Heart right ventricle (tissue), 16 donors: ENCODE results near the gene CLEC16A. TPM values are rescaled to one million over a fixed set of nuclear protein-coding genes. Genes with fewer than 3 reads are reported as not detected.
A peak's percentile ranks its signal among the peaks of the same experiment; 100 is the strongest.

ENCODE experiments used
- ATAC-seq, 8 donors: fragments of 200-7000 bp; cut with Tn5 transposase; one replicate each; pipeline ENCODE4 v1.9.1; 2020; ENCODE audit warnings: mild to moderate bottlenecking in 8 of 8, moderate library complexity in 8 of 8, moderate number of reproducible peaks in 1 of 8
- DNase-seq, 2 donors: peaks; one replicate each; pipeline ENCODE4 v3.0.0-alpha.2; 2020
- H3K27ac ChIP-seq, 10 donors: fragments of 200-600 bp; sonication (generic) in 2 of 10; one replicate each; pipeline versions ENCODE4 v1.5.0 to v1.8.0; 2020 to 2022; ENCODE audit warnings: mild to moderate bottlenecking in 3 of 10
- H3K27me3 ChIP-seq, 7 donors: fragments of 200-600 bp; one replicate each; pipeline ENCODE4 v1.8.0; 2021 to 2022; ENCODE audit warnings: mild to moderate bottlenecking in 2 of 7
- H3K36me3 ChIP-seq, 9 donors: fragments of 200-600 bp; sonication (generic) in 1 of 9; one replicate each; pipeline versions ENCODE4 v1.5.0 to v1.8.0; 2020 to 2022; ENCODE audit warnings: mild to moderate bottlenecking in 2 of 9
- H3K4me1 ChIP-seq, 9 donors: fragments of 200-600 bp; sonication (generic) in 1 of 9; one replicate each; pipeline versions ENCODE4 v1.5.0 to v1.8.0; 2020 to 2022; ENCODE audit warnings: mild to moderate bottlenecking in 4 of 9
- H3K4me3 ChIP-seq, 10 donors: fragments of 200-600 bp; sonication (generic) in 2 of 10; one replicate each; pipeline versions ENCODE4 v1.5.0 to v1.8.0; 2020 to 2022; ENCODE audit warnings: mild to moderate bottlenecking in 7 of 10, moderate library complexity in 2 of 10
- H3K9me3 ChIP-seq, 11 donors: fragments of 200-600 bp in 10 of 11; sonication (generic) in 2 of 11; one replicate each; pipeline versions ENCODE4 v1.5.0 to v1.8.0; 2013 to 2022; ENCODE audit warnings: mild to moderate bottlenecking in 2 of 11, control low read depth in 1 of 11, moderate library complexity in 1 of 11
- WGBS, 2 donors: extraction: QIAGEN DNeasy Blood & Tissue Kit; methylation state at CpG; one replicate each; pipeline ENCODE4 v1.1.7; 2013; ENCODE audit warnings: inconsistent platforms in 1 of 2; 5-methylcytosine and 5-hydroxymethylcytosine counted together
- intact Hi-C, 10 donors: fragments of 100-400 bp; cut with DNase I; formaldehyde crosslinking; loops; one replicate each; pipeline versions ENCODE4 v1.11.1 to v1.14.2; 2022
- polyA plus RNA-seq, 2 donors: library from polyadenylated mRNA; stranded (reverse); fragments of 200-250 nt; gene quantifications; one replicate each; pipeline ENCODE4 v1.2.3, GENCODE V29; 2013
- total RNA-seq, 10 donors: library from RNA; stranded (reverse); fragmentation: NEBNext Ultra II Directional in 3 of 10; extraction: Animal tissue kit (Norgen Biotek cat#: 25700) in 3 of 10; gene quantifications; one replicate each; pipeline versions ENCODE4 v1.2.1 to v1.2.4, GENCODE V29; 2021 to 2023
- TF ChIP-seq, protein P1 (sequence below), 9 donors: fragments of 200-600 bp; sonication (generic) in 2 of 9; IDR thresholded peaks; one replicate each; pipeline versions ENCODE4 v1.5.0 to v1.8.0; 2021 to 2022; ENCODE audit warnings: antibody characterized with exemption in 9 of 9, mild to moderate bottlenecking in 5 of 9, moderate library complexity in 1 of 9
- donor health status: Arrhythmogenic right ventricular cardiomyopathy.
- donor health status: ischemic (EF 13 %, LVEDD 7.1; RV severe dilation, severe dysfunction).
- donor health status: healthy with polysubstance abuse.
- donor health status: DM: no; HTN: yes; CAD: no.
- donor health status: DM: no; HTN: no; CAD: no.
- donor health status: ischemic (EF 25% LVEDD 6.9; RV normal size, moderate dysfunction).
- donor health status: ischemic (EF 25% LVEDD 5.7; RV mildly dilated, moderate dysfunction).
- donor health status: healthy.
- donor health status: DM: yes; HTN: yes; CAD: no.
- donor health status: Ischemic cardiomyopathy.
- donor health status: ischemic (EF 35%, LVEDD 5.7; RV mildly dilated, moderate dysfunction).
- donor health status: nonischemic (EF 11% LVEDD 7.7; RV severe dilation, severe dysfunction).
- donor health status: DM: yes; HTN: yes; CAD: no.
- donor health status: PGD.
- donor health status: ischemic (EF 29% LVEDD 5.4; RV normal size, mild dysfunction).
- donor health status: nonischemic (EF 23%, LVEDD 6.1; RV moderate dilation, normal function).

The CLEC16A gene
- total and polyA plus RNA-seq, 12 donors: 12.1 to 30.8 (median 23.0) TPM

GRCh38 chr16:11205754-11206581 lies 261.6 kb downstream of the CLEC16A start:
- ATAC-seq: peak; percentile 34 to 68 (median 56)
- Histone ChIP-seq H3K9me3 (peaks cover 0 to 9% (median 0%) of the 10 kb centered on the region in 11 donors), H3K27me3 (peaks cover 0 to 2% (median 0%) of the 10 kb centered on the region in 7 donors), H3K27ac (peak overlapping the region in 1 of 10 donors; percentile 71), H3K36me3 (no peaks in the 10 kb centered on the region), H3K4me3 (no peak overlapping the region), H3K4me1 (peaks cover 0 to 62% (median 0%) of the 10 kb centered on the region in 9 donors)
- intact Hi-C loops: no loop called here
- TF ChIP-seq, protein P1, sequence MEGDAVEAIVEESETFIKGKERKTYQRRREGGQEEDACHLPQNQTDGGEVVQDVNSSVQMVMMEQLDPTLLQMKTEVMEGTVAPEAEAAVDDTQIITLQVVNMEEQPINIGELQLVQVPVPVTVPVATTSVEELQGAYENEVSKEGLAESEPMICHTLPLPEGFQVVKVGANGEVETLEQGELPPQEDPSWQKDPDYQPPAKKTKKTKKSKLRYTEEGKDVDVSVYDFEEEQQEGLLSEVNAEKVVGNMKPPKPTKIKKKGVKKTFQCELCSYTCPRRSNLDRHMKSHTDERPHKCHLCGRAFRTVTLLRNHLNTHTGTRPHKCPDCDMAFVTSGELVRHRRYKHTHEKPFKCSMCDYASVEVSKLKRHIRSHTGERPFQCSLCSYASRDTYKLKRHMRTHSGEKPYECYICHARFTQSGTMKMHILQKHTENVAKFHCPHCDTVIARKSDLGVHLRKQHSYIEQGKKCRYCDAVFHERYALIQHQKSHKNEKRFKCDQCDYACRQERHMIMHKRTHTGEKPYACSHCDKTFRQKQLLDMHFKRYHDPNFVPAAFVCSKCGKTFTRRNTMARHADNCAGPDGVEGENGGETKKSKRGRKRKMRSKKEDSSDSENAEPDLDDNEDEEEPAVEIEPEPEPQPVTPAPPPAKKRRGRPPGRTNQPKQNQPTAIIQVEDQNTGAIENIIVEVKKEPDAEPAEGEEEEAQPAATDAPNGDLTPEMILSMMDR (IDR thresholded peaks at IDR 0.05): no peak
- DNase-seq: no peak
- WGBS, 2 donors: 49 to 59% methylated on average over 13 of the region's 13 CpGs

DNA sequence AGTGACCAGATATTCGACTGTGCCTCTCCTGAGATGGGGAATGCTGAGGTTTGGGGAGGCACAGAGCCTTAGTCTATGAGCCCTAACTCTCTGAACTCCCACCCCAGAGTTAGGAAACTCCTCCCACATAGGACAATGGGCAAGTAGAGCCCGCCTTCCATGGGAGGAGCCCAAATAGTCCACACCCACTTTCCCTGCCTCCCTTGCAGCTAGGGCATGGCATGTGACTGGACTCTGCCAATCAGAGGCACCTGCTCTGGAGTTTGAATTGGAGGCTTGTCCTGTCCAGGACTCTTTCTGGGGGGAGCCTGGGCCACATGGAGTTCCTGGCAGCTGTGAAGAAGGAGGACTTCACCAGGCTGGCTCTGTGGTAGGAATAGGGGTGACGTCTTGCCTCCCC lies 263.3 kb downstream of the CLEC16A start:
- Histone ChIP-seq H3K9me3 (peaks cover 0 to 9% (median 0%) of the 10 kb centered on the region in 11 donors), H3K4me1 (peaks cover 0 to 56% (median 0%) of the 10 kb centered on the region in 9 donors), H3K27me3 (peaks cover 0 to 7% (median 3%) of the 10 kb centered on the region in 7 donors), H3K27ac (no peak overlapping the region), H3K4me3 (no peak overlapping the region), H3K36me3 (no peaks in the 10 kb centered on the region)
- DNase-seq (no peak), ATAC-seq (no peak)
- TF ChIP-seq, protein P1 (IDR thresholded peaks at IDR 0.05): no peak
- 89 to 96% methylated on average over 3 of the region's 3 CpGs for WGBS, 2 donors
- intact Hi-C loops: no loop called here

DNA sequence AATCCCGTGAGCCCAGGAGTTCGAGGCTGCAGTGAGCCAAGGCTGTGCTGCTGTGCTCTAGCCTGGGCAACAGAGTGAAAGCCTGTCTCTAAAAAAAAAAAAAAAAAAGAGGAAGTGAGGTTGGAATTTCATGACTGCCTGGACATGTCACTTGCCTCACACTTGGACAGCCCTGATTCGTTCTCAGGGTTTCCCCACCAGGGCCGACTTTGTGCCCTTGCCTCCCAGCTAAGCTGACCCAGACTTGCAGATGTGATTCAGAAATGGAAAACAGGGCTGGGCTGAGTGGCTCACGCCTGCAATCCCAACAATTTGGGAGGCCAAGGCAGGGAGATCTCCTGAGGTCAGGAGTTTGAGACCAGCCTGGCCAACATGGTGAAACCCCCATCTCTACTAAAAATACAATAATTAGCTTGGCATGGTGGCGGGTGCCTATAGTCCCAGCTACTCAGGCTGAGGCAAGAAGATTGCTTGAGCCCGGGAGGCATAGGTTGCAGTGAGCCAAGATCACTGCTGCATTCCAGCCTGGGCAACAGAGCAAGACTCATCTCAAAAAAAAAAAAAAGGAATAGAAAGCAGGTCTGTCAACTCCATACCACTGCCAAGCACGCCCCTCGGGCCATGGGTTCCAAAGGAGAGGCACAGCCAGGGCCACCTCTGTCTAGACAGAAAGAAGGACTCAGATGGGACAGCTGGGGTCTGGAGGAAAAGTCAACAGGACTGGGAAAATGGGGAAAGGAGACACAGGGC lies 264.7 kb downstream of the CLEC16A start:
- no peak overlapping the region for H3K4me3 ChIP-seq
- peaks cover 0 to 7% (median 5%) of the 10 kb centered on the region in 7 donors for H3K27me3 ChIP-seq
- 86 to 88% methylated on average over 9 of the region's 9 CpGs for WGBS, 2 donors
- intact Hi-C loops: no loop called here
- H3K9me3 ChIP-seq: peaks cover 0 to 9% (median 0%) of the 10 kb centered on the region in 11 donors
- ATAC-seq (no peak), DNase-seq (no peak)
- no peaks in the 10 kb centered on the region for H3K36me3 ChIP-seq
- peak overlapping the region in 1 of 10 donors; percentile 5 for H3K27ac ChIP-seq
- peaks cover 0 to 56% (median 0%) of the 10 kb centered on the region in 9 donors for H3K4me1 ChIP-seq
- TF ChIP-seq, protein P1 (IDR thresholded peaks at IDR 0.05): no peak

DNA sequence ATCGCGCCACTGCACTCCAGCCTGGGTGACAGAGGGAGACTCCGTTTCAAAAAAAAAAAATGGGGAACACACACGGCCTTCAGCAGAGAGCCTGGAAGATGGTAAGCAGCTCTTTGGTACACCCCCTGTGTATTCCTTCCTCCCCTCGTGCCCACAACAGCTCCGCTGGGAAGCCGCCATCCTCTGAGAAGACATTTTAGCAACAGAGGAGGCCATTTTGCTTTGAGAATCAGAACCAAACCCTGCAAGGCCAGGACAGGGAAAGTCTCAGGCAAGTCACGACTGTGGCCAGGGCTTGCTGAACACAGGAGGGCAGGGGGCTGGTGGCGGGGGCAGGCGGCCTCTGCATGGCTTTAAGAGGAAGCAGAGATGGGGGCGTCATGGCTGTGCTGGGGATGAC lies 265.9 kb downstream of the CLEC16A start:
- Histone ChIP-seq H3K4me1 (peaks cover 0 to 53% (median 0%) of the 10 kb centered on the region in 9 donors), H3K9me3 (peaks cover 0 to 10% (median 0%) of the 10 kb centered on the region in 11 donors), H3K27me3 (peaks cover 0 to 7% (median 5%) of the 10 kb centered on the region in 7 donors), H3K27ac (no peak overlapping the region), H3K36me3 (no peaks in the 10 kb centered on the region), H3K4me3 (no peak overlapping the region)
- intact Hi-C loops: no loop called here
- no peak for DNase-seq
- ATAC-seq: no peak
- 85 to 90% methylated on average over 11 of the region's 11 CpGs for WGBS, 2 donors
- TF ChIP-seq, protein P1 (IDR thresholded peaks at IDR 0.05): no peak
